GM12872 (cell line): Measurements from ENCODE around the gene MLF1.

Source experiments
- CTCF ChIP-seq: IDR thresholded peaks from 3 replicates; pipeline ENCODE4 v1.5.1; 2011; ENCODE audit warnings: low read depth, mild to moderate bottlenecking, low read length, moderate library complexity; ENCODE audit not compliant: insufficient read depth

Gene MLF1

GRCh38 chr3:158565076-158565475 is 5.9 kb upstream of the MLF1 start:
- no peak for TF ChIP-seq CTCF

GRCh38 chr3:158568784-158569183 is 2.2 kb upstream of the MLF1 start:
- no peak for TF ChIP-seq CTCF

- no peak for TF ChIP-seq CTCF
Measured at GRCh38 chr3:158569794-158570193, 1.2 kb upstream of the MLF1 start.

GRCh38 chr3:158571969-158572765 is 1.2 kb downstream of the MLF1 start:
- no peak for TF ChIP-seq CTCF

- no peak for TF ChIP-seq CTCF
Measured at GRCh38 chr3:158572766-158573060, 1.7 kb downstream of the MLF1 start.

- TF ChIP-seq CTCF = no peak
Measured at GRCh38 chr3:158573714-158574113, 2.7 kb downstream of the MLF1 start.

GRCh38 chr3:158574646-158575045 is 3.7 kb downstream of the MLF1 start:
- TF ChIP-seq CTCF = no peak
